GM12865 (cell line): ENCODE measurements around the gene PTPRH.

Experiments used
- DNase-seq: peaks from one replicate; pipeline ENCODE4 v3.0.0; 2010; ENCODE audit warnings: low read depth
- H3K4me3 ChIP-seq: 2 replicates; pipeline ENCODE4 v1.5.1; 2011; ENCODE audit warnings: mild to moderate bottlenecking, low read depth, low read length, control low read depth
- CTCF ChIP-seq: IDR thresholded peaks from 2 replicates; pipeline ENCODE4 v1.5.1; 2011; ENCODE audit warnings: low read length, control low read depth, low read depth, inconsistent platforms; ENCODE audit not compliant: insufficient read depth; ENCODE audit errors: missing control alignments

The PTPRH gene

GRCh38 chr19:55254625-55254977 lies 45.3 kb upstream of the PTPRH start:
- DNase-seq: no peak
- TF ChIP-seq CTCF: no peak
- H3K4me3 ChIP-seq: peak overlapping the region; percentile 91

- peak; percentile 90 for DNase-seq
- TF ChIP-seq CTCF: no peak
- peak overlapping the region; percentile 91 for H3K4me3 ChIP-seq
These were observed 44.7 kb upstream of the PTPRH start for GRCh38 chr19:55253842-55254624.

- DNase-seq: peak; percentile 31
- H3K4me3 ChIP-seq: peak overlapping the region; percentile 91
- TF ChIP-seq CTCF: no peak
These were observed 43.7 kb upstream of the PTPRH start for GRCh38 chr19:55252760-55253663.

GRCh38 chr19:55251341-55252081 lies 42.2 kb upstream of the PTPRH start:
- peak overlapping the region; percentile 4; the same call in 1 of the 2 replicates for H3K4me3 ChIP-seq
- peak; percentile 61 for DNase-seq
- no peak for TF ChIP-seq CTCF

GRCh38 chr19:55250262-55251036 lies 41.1 kb upstream of the PTPRH start:
- no peak for TF ChIP-seq CTCF
- H3K4me3 ChIP-seq: no peak overlapping the region
- no peak for DNase-seq

- no peak for DNase-seq
- H3K4me3 ChIP-seq: no peak overlapping the region
- TF ChIP-seq CTCF: no peak
These were observed 40.5 kb upstream of the PTPRH start for GRCh38 chr19:55249841-55250240.
